Dermis microvascular lymphatic vessel endothelial cell (primary cell): Measurements from ENCODE around the gene RFT1. TPM values are rescaled to one million over a fixed set of nuclear protein-coding genes. Genes with fewer than 3 reads are reported as not detected.

Source experiments
- DNase-seq, 2 donors: peaks; one replicate each; pipeline versions ENCODE4 v3.0.0 to v3.0.0-alpha.2; 2010; ENCODE audit warnings: low read depth in 2 of 2
- total RNA-seq: library from RNA; depleted of rRNA; stranded (reverse); fragments of >200 nt; gene quantifications from 2 replicates; pipeline ENCODE4 v1.2.1, GENCODE V29; 2014

The RFT1 gene
- total RNA-seq, 1 donor from 2014 or later: 12.2 TPM

- no peak for DNase-seq
Observed at GRCh38 chr3:53150247-53151085, 20.2 kb upstream of the RFT1 start.

GRCh38 chr3:53149699-53150098, 19.5 kb upstream of the RFT1 start:
- DNase-seq: no peak

GRCh38 chr3:53149006-53149690, 18.9 kb upstream of the RFT1 start:
- no peak for DNase-seq

GRCh38 chr3:53147903-53148400, 17.7 kb upstream of the RFT1 start:
- DNase-seq: no peak

- DNase-seq: no peak
Observed at GRCh38 chr3:53147151-53147902, 17.1 kb upstream of the RFT1 start.

- DNase-seq: no peak
Observed at GRCh38 chr3:53146319-53146891, 16.2 kb upstream of the RFT1 start.

GRCh38 chr3:53145713-53146080, 15.5 kb upstream of the RFT1 start:
- DNase-seq: no peak

GRCh38 chr3:53144862-53145712, 14.9 kb upstream of the RFT1 start:
- DNase-seq: no peak

GRCh38 chr3:53144446-53144845, 14.2 kb upstream of the RFT1 start:
- no peak for DNase-seq

- DNase-seq: no peak
Observed at GRCh38 chr3:53142986-53143385, 12.8 kb upstream of the RFT1 start.

GRCh38 chr3:53140847-53141845, 10.9 kb upstream of the RFT1 start:
- no peak for DNase-seq

- DNase-seq: no peak
Observed at GRCh38 chr3:53139906-53140846, 9.9 kb upstream of the RFT1 start.

GRCh38 chr3:53137835-53138446, 7.7 kb upstream of the RFT1 start:
- no peak for DNase-seq

GRCh38 chr3:53137221-53137620, 7.0 kb upstream of the RFT1 start:
- no peak for DNase-seq

GRCh38 chr3:53134631-53135232, 4.5 kb upstream of the RFT1 start:
- DNase-seq: peak; percentile 32 to 70

- DNase-seq: no peak
Observed at GRCh38 chr3:53132347-53132746, 2.1 kb upstream of the RFT1 start.

- no peak for DNase-seq
Observed at GRCh38 chr3:53131096-53131495, 861 bp upstream of the RFT1 start.

GRCh38 chr3:53129344-53129743, 891 bp downstream of the RFT1 start:
- no peak for DNase-seq
